ENCODE results near the gene RER1.

RER1 gene

DNA sequence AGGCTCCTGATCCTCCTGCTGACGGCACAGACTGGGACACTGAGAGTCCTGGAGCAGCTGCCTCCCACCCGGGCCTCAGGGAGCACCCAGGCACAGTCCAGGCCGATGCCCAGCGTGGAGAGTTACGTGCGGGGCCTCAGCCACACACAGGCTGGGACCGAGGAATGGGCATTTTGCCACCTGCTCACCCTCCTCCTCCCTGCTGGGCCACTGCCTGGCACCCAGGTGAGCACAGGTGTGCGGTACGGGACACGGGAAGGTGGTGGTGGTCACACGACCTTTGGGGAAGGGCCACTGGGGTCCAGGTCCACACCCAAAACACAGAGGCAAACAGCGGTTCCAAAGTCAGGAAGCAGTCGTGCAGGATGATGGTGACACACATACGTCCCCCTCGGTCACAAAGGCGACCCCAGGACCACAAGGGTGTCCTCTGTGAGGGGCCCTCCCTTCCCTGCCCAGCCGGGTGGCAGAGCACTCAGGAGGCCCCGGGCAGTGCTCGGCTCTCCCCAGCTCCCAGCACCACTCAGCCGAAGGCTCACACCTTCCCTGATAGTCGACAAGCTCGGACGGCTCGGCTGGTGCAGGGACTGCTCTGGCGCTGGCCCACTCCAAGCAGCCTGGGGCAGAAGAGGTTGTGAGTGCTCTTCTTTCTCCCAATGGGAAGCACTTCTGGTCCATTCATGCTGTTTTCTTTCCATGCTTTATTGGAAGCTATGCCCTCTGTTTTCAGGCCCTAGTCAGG lies 14.5 kb upstream of the RER1 start:
- no peak for DNase-seq

DNA sequence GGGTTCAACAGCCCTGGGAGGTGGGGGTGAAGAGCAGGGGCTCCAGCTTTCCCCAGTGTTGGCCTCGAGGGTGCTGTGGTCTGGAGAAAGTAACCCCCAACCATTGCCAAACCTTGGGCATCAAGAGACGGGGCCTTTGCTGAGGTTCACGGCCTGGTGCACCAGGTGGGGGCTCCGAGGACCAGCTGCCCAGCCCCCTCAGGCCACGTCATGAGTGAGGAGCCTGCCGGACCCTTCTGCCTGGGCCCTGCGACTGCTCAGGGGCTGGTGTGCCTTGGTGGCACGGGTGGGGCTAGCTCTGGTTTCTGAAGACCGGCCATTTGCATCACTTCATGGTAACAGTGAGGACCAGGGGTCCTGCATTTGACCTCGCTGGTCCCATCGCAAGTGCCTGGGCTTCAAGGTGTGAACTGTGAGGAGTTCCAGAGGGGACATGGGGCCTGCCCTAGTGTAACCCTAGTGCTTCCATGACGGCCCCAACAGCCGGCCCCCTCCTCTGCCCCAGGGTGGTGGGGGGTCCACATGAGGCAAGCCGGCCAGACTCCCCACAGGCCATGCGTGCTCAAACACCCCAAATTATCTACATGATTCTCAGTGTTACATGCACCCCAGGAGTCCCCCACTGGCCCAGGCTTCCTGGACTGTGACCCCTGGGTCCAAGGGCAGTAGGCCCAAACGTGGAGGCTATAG lies 13.7 kb upstream of the RER1 start:
- no peak for DNase-seq

GRCh38 chr1:2378441-2378851 lies 13.2 kb upstream of the RER1 start:
- DNase-seq, result no peak

GRCh38 chr1:2378956-2379732 lies 12.5 kb upstream of the RER1 start:
- no peak for DNase-seq

DNA sequence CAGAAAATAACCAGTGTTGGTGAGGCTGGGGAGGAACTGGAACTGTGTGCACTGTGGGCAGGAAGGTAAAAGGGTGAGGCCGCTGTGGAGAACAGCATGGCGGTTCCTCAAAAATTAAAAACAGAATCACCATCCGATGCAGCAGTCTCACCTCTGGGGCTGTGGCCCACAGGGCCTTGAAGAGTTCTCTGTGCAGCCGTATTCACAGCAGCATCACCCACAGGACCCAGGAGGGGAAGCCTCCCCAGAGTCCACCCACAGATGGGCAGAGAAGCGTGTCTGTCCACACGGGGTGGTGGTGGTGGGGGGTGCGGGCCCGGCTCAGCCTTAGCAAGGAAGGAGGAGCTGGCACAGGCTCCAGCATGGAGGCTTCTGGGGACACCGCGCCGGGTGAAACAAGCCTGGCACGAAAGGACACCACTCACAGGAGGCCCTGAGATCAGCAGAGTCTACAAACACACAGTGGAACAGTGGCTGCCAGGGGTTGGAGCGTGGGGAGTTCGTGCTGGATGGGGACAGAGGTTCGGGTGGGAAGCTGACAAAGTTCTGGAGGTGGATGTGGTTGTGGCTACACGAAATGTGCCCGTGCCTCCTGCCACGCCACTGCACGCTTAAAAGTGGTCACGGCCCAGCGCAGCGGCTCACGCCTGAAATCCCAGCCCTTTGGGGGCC lies 11.8 kb upstream of the RER1 start:
- no peak for DNase-seq

- no peak for DNase-seq
These were observed 10.6 kb upstream of the RER1 start for GRCh38 chr1:2380816-2381591.

GRCh38 chr1:2381741-2382620 lies 9.7 kb upstream of the RER1 start:
- no peak for DNase-seq

GRCh38 chr1:2382621-2383361 lies 8.8 kb upstream of the RER1 start:
- DNase-seq, result no peak

- DNase-seq, result no peak
These were observed 8.1 kb upstream of the RER1 start for GRCh38 chr1:2383576-2383975.

DNA sequence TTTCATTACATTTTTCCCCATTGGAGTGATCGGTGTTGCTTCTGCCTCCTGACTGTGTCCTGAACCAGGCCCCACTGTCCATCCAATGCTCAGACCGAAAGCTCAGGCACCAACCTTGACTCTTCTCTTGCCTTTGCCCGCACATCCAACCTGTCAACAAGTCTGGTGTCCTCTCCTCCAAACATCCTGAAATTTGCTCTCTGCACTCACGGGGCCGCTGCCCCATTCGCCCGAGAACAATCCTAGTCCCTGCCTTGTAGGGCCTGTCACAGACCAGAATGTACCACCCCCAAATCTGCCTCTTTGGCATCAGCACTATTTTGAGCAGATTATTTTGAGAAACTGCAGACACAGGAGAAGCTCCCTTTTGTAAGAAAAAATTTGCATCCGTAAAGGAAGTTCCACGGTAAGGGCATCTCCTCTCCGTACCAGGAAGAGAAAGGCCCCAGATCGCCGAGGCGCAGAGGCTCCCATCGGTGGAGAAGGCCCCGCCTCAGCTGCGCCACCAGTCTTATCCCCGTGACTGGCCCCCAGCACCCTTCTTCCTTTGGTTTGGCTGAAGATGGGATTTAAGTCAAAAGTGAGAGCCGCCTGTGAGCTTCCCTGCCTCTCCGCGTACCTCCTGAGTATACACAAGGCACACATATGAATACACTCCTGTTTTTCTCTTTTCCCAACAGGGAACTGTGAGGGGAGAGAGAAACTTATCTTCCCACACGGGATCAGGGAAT lies 7.3 kb upstream of the RER1 start:
- no peak for DNase-seq

DNA sequence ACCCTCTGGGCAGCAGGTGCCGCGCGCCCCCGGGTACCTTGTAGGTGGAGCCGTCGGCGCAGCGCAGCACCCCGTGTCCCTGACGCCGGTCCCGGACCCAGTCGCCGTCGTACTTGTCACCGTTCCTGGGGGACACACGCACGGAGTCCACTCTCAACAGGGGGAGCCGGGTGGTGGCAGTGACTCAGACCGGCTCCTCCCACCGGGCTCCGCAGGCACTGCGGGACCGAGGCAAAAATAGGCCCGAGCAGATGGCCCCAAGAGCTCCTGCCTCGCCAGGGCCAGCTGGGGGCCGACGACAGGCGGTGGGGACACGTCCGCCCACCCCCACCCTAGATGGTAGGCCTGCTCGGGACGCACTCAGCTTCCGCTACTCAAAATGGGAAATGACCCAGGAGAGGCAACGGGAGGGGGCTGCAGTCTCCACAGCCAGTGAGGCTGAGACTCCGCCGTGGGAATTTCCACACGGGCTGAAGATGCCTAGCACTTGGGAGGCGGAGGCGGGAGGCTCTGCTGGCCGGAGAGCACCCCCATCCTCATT lies 6.6 kb upstream of the RER1 start:
- DNase-seq, result no peak

- no peak for DNase-seq
These were observed 5.9 kb upstream of the RER1 start for GRCh38 chr1:2385606-2386280.

DNA sequence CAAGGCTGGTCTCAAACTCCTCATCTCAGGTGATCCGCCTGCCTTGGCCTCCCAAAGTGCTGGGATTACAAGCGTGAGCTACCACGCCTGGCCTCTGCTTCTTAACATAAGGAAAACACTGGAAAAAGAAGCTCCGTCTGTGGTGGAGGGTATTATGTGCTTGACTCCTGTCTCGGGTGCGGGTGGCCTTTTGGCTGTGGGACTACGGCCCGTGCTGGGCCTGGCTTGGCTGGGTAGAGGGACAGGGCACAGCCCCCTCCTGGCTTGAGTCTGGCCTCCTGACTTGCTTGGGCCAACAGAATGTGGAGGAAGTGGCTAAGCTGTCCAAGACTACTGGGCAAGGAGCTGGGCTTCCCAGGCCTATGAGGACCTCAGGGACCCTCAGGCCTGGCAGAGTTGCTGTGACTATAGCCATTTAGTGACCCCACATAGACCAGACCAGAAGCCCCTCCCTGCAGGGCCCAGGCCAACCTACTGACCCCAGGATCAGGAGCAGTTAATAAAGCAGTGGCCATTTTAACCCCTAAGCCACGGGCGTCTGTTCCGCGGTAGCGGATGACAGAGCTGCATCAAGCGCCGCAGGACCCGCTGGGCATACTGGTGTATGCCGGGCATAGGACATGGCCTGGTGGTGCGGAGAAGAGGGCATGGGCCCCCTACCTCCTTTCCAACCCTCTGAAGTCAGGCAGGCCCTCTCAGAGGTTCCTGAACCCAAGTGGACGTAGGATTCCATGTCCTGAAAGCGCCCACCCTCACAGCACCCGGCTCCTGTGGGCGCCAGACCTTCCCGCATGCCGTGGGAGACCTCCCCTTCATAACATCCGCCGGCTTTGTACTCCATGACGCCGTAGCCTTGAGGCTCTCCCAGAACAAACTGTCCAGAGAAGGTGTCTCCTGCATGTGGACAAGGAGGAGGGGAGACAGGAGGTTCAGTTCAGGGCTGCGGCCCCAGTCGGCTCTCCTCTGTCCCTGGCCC lies 4.7 kb upstream of the RER1 start:
- no peak for DNase-seq

DNA sequence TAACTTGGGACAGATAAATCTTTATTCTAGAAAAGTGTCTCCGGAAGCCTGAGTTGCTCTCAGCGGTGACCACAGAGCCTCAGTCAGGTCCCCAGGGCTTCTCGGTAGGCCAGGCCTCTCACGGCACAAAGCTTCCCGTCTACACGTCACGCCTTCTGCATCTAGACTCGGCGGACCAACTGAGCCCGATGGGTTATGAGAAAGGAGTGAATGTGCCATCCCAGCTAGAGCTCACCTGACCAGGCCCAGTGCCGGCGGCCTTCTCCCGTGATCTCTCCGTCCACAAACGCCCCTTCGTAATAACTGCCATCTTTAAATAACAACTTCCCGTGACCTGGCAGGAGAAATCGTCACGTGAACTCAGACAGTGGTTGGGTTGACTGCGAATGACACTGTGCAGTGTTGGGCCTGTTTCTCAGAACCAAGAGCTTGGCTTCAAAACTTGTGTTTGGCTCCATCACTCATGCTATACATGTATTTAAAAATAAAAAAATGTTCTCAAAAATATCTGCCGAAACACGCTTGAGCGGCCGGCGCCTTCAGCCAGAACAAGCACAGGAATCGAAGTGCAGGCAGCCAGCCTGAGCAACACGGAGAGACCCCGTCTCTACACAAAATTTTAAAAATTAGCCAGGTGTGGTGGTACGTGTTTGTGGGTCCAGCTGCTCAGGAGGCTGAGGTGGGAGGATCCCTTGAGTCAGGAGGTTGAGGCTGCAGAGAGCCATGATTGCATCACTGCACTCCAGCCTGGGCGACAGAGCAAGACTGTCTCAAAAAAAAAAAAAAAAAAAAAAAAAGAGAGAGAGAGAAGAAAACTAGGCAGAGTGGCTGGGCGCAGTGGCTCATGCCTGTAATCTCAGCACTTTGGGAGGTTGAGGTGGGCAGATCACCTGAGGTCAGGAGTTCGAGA lies 3.4 kb upstream of the RER1 start:
- DNase-seq, result no peak

DNA sequence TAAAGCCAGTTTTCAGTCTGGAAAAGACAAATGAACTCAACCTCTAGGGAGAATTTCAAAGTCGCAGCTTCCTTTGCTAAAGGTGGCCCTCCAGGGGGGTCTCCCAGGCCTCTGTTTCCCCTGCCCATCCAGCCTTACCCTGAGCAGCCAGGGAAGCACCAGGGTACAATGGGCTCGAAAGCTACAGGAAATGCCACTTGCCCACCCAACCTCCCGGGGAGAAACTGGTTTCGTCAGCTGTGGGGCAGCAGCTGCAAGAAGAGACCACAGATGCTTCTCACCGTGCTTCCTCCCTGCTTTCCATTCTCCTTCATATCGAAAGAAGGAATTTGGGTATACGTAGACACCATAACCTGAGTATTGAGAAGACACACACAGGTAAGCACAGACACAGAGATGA lies 2.0 kb upstream of the RER1 start:
- no peak for DNase-seq

DNA sequence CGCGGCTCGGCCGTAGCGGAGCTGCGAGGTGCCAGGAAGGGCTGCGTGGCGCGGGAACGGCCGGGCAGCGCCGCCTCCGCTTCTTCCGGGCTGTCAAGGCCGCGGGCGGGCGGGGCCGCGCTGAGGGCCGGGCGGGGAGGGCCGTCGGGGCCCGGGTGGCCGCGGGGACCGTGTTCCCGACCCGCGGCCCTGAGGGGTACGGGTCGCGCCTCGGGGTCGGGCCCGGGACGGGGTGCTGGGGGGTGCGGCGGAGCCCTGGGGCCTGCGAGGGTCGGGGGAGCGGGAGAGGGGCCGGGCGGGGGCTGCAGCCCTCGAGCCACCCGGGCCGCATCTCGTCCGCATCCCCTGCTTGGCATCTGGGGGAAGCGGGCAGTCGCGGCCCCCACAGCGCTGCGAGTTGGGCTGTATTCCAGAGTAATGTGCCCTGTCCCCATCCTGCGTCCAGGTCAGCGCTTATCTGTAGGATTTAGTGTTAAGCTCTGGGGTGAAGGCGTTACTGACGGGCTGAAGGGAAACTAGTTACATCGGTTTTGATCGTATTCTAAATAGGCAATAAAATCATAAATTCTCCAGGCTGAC lies 379 bp downstream of the RER1 start:
- DNase-seq, result no peak
